Measurements from ENCODE around the gene TEX26.

The TEX26 gene

GRCh38 chr13:30963791-30964190, 31.3 kb downstream of the TEX26 start:
- TF ChIP-seq NFIC (IDR thresholded peaks at IDR 0.05) (peak; percentile 38), CEBPB (IDR thresholded peaks at IDR 0.05) (no peak)

- no peak for TF ChIP-seq YY1 (IDR thresholded peaks at IDR 0.05; ENCODE audit: low read depth)
- TF ChIP-seq TCF12 (IDR thresholded peaks at IDR 0.05; ENCODE audit: low read depth) = no peak
- no peak for TF ChIP-seq FOXM1 (IDR thresholded peaks at IDR 0.05; ENCODE audit: borderline replicate concordance, low read depth)
- TF ChIP-seq TAF1 (IDR thresholded peaks at IDR 0.05; ENCODE audit: low read depth) = no peak
- TF ChIP-seq ZBTB7A (IDR thresholded peaks at IDR 0.05; ENCODE audit: low read depth) = no peak
- TF ChIP-seq USF1 (IDR thresholded peaks at IDR 0.05) = no peak
- TF ChIP-seq, protein P1, sequence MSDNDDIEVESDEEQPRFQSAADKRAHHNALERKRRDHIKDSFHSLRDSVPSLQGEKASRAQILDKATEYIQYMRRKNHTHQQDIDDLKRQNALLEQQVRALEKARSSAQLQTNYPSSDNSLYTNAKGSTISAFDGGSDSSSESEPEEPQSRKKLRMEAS (IDR thresholded peaks at IDR 0.05) = no peak
- no peak for TF ChIP-seq EGR1 (IDR thresholded peaks at IDR 0.05)
- no peak for TF ChIP-seq TEAD4 (IDR thresholded peaks at IDR 0.05)
- no peak for TF ChIP-seq EP300 (IDR thresholded peaks at IDR 0.05; ENCODE audit: borderline replicate concordance)
- no peak for TF ChIP-seq CEBPB (IDR thresholded peaks at IDR 0.05)
- TF ChIP-seq RAD21 (IDR thresholded peaks at IDR 0.05; ENCODE audit: low read depth) = no peak
Observed at GRCh38 chr13:30965380-30965779, 32.9 kb downstream of the TEX26 start.

GRCh38 chr13:30966101-30966500, 33.6 kb downstream of the TEX26 start:
- TF ChIP-seq CREB1 (IDR thresholded peaks at IDR 0.05; ENCODE audit: low read depth) (no peak), TEAD4 (IDR thresholded peaks at IDR 0.05) (no peak), USF1 (IDR thresholded peaks at IDR 0.05) (no peak), TAF1 (IDR thresholded peaks at IDR 0.05; ENCODE audit: low read depth) (no peak), RAD21 (IDR thresholded peaks at IDR 0.05; ENCODE audit: low read depth) (no peak), EP300 (IDR thresholded peaks at IDR 0.05; ENCODE audit: borderline replicate concordance) (no peak), NFIC (IDR thresholded peaks at IDR 0.05) (no peak), EGR1 (IDR thresholded peaks at IDR 0.05) (no peak), TCF12 (IDR thresholded peaks at IDR 0.05; ENCODE audit: low read depth) (no peak), ZBTB7A (IDR thresholded peaks at IDR 0.05; ENCODE audit: low read depth) (no peak), YY1 (IDR thresholded peaks at IDR 0.05; ENCODE audit: low read depth) (no peak)
- TF ChIP-seq, protein P1 (IDR thresholded peaks at IDR 0.05) = no peak

DNA sequence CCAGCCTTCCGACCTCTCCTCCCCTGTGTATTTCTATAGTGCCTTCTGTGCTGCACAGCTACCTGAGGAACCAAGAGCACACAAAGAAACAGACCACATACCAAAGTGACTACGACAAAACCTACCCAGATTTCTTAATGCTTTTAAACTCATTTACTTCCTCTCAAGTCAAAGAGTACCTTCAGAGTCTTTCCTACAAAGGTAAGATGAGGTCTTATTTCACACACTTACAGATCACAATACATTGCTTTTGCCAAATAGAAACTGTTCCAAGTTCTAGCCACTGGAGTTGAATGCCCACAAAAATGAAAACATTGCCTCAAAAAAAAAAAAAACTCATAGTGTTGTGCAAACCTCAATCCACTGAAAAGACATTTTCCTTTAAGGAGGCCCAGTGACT, 36.4 kb downstream of the TEX26 start:
- TF ChIP-seq FOXM1 (IDR thresholded peaks at IDR 0.05; ENCODE audit: borderline replicate concordance, low read depth) (no peak), TEAD4 (IDR thresholded peaks at IDR 0.05) (no peak), CEBPB (IDR thresholded peaks at IDR 0.05) (no peak), NFIC (IDR thresholded peaks at IDR 0.05) (no peak), ZBTB7A (IDR thresholded peaks at IDR 0.05; ENCODE audit: low read depth) (no peak)

DNA sequence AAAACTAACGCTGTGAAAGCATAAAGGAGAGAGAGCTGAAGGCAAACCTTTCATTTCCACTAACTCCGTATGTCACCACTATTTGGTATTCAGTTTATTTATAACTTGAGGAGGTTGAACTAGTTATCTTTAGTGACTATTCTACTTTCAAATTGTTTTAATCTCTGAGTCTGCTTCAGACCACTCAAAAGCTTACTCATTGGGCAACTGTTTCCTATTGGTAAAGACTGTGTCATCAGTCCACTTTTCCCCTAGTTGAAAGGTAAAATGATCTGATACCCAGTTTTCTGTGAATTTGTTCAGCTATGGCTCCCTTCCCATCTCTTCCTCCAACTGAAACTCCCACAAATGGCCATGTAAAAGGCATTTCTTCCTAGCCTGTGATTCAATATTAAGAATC, 39.1 kb downstream of the TEX26 start:
- TF ChIP-seq NFIC (IDR thresholded peaks at IDR 0.05) (no peak), CEBPB (IDR thresholded peaks at IDR 0.05) (no peak), RAD21 (IDR thresholded peaks at IDR 0.05; ENCODE audit: low read depth) (no peak)

DNA sequence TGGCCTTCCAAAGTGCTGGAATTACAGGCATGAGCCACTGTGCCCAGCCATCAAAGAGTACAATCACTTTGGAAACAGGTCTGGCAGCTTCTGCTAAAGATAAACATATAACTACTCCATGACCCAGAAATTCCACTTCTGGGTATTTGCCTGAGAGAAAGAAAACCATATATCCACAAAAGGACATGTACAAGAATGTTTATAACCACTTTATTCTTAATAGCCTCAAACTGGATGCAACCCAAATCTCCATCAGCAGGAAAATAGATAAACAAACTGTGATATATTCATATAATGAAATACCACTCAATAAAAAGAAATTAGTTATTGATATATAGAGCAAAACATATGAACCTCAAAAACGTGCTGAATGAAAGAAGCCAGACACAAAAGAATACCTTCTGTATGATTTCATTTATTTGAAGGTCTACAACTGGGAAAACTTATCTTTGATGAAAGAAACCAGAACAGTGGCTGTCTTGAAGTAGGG, 40.5 kb downstream of the TEX26 start:
- TF ChIP-seq YY1 (IDR thresholded peaks at IDR 0.05; ENCODE audit: low read depth) (no peak), NFIC (IDR thresholded peaks at IDR 0.05) (no peak), RAD21 (IDR thresholded peaks at IDR 0.05; ENCODE audit: low read depth) (no peak), USF1 (IDR thresholded peaks at IDR 0.05) (no peak), CEBPB (IDR thresholded peaks at IDR 0.05) (no peak), CREB1 (IDR thresholded peaks at IDR 0.05; ENCODE audit: low read depth) (no peak), ZBTB7A (IDR thresholded peaks at IDR 0.05; ENCODE audit: low read depth) (no peak), TEAD4 (IDR thresholded peaks at IDR 0.05) (no peak), REST (IDR thresholded peaks at IDR 0.05; ENCODE audit: low read depth) (no peak), TAF1 (IDR thresholded peaks at IDR 0.05; ENCODE audit: low read depth) (no peak), TCF12 (IDR thresholded peaks at IDR 0.05; ENCODE audit: low read depth) (no peak), EP300 (IDR thresholded peaks at IDR 0.05; ENCODE audit: borderline replicate concordance) (no peak), FOXM1 (IDR thresholded peaks at IDR 0.05; ENCODE audit: borderline replicate concordance, low read depth) (no peak)

DNA sequence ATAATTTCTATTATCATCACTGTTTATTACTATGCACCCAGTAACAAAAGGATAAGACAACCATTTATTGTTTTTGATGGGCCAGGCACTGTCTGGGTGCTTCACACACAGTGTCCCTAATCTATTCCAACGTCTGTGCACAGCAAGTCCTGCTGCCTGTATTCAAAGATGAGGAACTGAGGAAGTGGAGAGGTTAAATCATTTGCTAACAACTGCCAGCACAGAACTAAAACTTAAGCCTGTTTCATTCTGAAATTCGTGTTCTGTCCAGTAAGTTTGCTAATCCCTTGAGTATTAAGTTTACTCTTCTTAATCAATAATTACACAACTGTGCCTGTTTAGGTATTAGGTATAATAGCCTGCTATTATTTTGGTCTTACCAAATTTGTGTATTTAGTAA, 41.9 kb downstream of the TEX26 start:
- TF ChIP-seq REST (IDR thresholded peaks at IDR 0.05; ENCODE audit: low read depth) (no peak), USF1 (IDR thresholded peaks at IDR 0.05) (no peak), NFIC (IDR thresholded peaks at IDR 0.05) (no peak), TAF1 (IDR thresholded peaks at IDR 0.05; ENCODE audit: low read depth) (no peak), CEBPB (IDR thresholded peaks at IDR 0.05) (no peak), TEAD4 (IDR thresholded peaks at IDR 0.05) (no peak), YY1 (IDR thresholded peaks at IDR 0.05; ENCODE audit: low read depth) (no peak), EGR1 (IDR thresholded peaks at IDR 0.05) (no peak), RAD21 (IDR thresholded peaks at IDR 0.05; ENCODE audit: low read depth) (no peak), FOXM1 (IDR thresholded peaks at IDR 0.05; ENCODE audit: borderline replicate concordance, low read depth) (no peak), ZBTB7A (IDR thresholded peaks at IDR 0.05; ENCODE audit: low read depth) (no peak), TCF12 (IDR thresholded peaks at IDR 0.05; ENCODE audit: low read depth) (no peak)
- TF ChIP-seq, protein P1 (IDR thresholded peaks at IDR 0.05) = no peak

Measured in Ishikawa (cell line).